RCC 7860 (cell line): ENCODE measurements around the gene VSTM4.

Source experiments
- DNase-seq: peaks from one replicate; pipeline ENCODE4 v3.0.0-alpha.2; 2015; ENCODE audit warnings: low spot score
- FAIRE-seq: peaks from 2 replicates; lab custom pipeline; 2012; peaks lifted over from hg19 to GRCh38; lab: Jason Lieb, UNC

VSTM4 gene

DNA sequence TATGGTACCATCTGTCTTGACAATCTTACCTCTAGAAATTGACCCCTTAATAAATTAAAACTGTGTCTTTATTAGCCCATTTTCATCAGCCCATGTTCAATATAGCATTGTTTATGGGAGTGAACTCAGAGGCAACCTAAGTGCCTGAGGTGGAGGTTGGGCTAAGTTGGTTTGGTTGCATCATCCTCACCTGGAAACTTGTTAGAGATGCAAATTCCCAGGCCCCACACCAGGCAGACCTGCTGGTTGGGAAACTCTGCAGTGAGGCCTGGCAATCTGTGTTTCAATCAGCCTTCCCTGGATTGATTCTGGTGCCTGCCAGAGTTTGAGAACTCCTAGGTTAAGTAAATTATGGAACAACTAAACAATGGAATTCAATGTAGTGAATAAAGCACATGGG is 27.9 kb upstream of the VSTM4 start:
- FAIRE-seq: no peak
- DNase-seq: no peak

DNA sequence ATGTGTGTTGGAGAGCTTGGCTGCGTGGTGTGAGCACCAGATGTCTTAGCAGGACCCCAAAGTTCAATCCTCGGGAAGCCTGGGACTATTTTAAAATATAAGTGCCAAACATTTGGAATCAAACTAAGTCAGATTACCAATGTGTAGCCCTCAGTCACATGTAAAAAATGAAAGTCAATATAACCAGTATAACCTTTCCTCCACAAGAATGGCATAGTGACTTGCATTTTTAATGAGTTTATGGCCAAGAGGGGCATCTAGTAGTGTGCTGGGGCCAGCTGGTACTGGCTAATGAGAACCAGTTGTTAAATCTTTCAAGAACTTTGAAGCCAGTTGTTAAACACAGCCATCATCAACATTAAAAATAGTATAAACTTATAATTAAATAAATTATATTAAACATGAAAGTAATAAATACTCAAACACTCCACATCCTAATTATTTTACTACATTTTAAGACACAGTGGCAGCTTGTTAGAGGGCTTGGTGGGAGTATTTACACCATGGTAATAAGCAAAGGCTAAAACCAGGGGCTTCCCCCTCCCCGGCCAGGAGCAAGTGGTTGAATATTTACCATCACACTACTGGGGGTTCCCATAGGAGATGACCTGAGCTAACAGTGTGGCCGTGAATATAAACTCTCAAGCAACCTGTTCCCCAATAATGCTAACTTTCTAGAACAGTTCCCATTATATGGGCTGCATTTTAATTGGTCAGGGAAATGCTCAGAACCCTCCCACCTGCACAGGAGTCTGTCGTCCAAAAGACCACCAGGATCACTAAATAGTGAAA is 26.4 kb upstream of the VSTM4 start:
- no peak for FAIRE-seq

DNA sequence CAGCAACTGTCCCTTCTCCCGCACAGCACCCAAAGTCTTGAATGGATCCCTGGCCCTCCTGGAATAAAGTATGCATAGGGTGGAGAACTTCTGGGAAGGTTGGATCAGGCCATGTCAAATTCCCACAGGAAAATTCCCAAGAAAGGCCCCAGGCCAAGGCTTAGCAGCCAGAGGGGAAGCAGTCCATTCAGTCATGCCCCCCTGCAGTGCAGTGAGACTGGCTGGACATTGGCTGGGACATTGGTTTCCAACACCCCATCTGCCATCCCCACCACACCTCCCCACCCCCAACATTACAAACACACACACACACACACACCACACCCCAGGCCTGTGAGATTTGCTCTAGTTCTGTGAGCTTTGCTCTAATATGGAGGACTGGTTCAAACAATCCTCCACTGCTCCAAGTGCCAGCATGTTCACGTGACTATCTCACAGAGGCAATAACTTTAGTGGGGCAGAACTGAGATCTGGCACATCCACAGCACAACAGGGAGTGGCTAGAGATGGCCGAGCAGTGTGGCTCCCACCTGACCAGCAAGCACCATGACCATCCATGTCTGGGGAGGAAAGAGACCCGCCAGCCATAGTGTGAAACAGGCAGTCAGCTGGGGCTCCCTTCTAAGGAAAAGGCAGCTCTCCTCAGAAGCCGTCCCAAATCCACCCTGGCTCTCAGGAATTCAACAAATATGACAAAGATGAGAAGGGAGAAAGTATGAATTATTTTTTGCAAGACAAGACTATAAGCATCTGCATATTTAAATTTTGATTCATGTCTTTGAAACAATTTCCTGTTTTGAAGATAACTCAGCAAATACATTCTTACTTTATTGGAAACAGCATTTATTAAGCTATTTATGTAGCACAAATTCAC is 25.2 kb upstream of the VSTM4 start:
- DNase-seq: peak; percentile 48
- FAIRE-seq: no peak

More for the DNA sequence above, 26.4 kb upstream of the VSTM4 start:
- DNase-seq: no peak

DNA sequence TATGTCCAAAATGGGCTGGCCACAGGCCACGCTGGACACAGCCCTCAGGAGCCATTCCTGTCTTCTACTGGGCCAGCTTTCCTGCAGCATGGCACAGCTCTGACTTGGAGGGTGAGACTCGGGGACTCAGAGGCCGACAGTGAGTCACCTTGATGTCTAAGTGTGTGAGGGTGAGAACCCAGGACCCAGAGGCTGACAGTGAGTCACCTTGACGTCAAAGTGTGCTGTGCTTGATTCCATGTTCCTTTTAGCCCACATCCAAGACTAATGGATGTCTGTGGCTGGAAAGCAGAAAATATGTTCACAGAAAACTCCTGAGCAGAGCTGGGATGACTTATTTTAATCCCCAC is 24.5 kb upstream of the VSTM4 start:
- DNase-seq (peak; percentile 97), FAIRE-seq (peak; percentile 97)

DNA sequence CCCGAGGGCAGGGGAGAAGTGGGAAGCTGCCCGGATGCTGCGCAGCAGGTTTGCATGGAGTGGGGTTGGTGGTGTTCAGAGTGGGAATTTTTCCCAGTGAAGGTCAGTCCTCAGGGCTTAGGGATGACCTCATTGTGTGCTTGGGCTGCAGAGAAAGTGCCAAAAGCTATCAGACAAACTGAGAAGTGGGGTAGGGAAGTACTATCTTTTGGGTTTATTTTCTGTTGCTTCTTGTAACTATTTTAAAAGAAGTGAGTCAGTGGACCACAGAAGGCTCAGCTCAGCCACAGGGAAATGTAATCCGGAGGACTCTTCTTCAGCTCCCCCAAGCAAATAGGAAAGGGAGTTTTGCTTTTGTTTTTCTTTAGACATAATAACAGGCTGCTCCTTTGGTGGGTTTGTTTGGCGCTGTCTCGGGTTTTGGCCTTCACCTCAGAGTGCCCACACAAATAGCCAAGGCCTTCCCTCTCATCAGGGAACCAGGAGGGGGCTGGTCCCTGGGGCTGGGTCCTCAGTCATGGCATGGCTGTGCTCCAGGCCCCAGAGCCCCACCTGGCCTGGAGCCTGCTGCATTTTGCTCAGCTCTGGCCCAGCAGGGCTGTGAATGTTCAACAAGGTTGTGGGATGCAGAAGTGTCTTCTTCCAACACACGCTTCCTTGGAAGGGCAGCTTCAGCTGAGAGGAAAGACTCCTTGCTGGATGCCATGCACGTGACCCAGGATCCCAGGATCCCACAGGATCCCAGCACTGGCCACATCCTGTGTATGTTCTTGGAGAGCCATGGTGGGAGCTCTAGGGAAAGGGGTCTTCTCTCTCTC is 23.9 kb upstream of the VSTM4 start:
- FAIRE-seq: peak; percentile 89
- peak; percentile 81 for DNase-seq

DNA sequence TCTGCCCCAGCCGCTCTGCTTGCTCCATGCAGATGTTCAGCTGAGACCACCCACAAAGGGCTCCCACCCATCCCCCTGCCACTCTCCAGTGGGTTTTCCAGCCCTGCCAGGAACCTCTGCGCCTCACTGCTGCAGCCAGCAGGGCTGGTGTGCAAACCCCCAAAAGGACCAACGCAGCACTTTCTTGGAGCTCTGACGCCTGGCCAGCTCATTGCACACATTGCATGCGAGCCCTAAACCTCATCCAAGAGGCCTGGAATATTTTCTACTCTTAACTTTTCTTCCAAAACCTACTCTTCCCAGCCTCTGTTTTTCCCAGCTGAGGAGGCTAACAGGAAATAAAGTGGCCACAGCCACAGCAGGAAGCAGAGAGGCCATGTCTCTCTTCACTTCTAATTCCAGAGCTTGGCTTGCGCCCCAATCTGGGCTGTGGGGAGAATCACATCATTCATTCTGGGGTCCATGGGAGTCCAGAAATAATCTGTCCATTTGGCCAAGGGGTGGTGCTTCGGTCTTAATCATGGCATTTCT is 23.1 kb upstream of the VSTM4 start:
- FAIRE-seq (no peak), DNase-seq (no peak)

DNA sequence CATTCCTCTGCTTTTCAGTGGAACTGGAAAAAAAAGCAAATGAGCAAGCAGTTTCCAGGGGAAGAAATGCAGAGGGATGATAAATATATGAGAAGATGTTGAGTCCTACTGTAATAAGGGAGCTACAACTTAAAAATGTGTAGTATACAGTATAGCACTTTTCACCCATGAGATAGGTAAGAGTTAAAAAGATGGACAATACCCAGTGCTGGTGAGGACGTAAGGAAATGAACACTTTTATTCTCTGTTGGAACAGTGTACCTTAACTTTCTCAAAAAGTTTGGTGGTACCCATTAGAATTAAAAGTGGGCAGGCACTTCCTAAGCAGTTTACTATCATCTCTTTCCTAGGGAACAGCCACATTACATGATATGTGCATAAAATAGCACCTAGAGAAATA is 21.2 kb upstream of the VSTM4 start:
- FAIRE-seq (no peak), DNase-seq (no peak)

DNA sequence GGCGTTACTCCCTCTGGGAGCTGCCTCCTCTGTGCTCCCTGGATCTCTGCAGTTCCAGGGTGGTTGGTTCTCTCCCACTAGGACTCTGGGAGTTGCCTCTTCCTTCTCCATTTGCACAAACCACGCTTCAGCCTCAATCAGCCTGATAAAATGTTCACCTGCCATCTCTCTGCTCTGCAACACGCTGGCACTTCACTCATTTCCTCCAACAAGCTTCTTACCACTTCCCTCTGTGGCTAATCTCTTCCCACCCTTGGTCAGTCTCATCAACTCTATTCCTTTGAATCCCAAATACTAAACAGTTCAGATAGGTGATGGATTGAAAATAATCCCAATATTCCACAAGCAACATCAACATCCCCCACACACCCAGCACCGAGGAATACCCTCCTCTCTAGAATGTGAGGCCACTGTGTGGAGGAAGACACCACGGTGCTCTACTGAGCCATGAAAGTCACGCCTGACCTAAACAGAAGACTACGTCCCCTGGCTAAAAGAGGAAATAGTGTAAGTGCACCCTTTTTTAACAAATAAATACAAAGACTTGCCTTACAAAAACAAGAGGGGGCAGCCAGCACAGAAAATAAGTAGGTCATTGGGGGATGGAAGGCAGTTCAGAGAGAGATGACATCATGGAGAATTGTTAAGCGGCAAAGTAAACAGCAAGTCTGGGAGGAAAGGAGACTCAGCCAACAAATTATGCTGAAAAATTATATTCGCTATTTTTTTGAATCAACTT is 20.4 kb upstream of the VSTM4 start:
- FAIRE-seq (no peak), DNase-seq (no peak)

DNA sequence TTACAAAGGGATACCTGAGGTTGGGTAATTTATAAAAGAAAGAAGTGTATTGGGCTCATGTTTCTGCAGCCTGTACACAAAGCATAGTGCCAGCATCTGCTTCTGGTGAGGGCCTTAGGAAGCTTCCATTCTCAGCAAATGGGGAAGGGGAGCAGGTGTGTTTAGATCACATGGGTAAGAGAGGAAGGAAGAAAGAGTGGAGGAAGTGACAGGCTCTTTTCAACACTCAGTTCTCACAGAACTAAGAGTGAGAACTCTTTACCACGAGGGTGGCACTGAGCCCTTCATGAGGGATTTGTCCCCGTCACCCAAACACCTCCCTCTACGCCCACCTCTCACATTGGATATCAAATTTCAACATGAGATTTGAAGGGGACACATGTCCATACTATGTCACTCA is 19.0 kb upstream of the VSTM4 start:
- FAIRE-seq: no peak
- DNase-seq: no peak

DNA sequence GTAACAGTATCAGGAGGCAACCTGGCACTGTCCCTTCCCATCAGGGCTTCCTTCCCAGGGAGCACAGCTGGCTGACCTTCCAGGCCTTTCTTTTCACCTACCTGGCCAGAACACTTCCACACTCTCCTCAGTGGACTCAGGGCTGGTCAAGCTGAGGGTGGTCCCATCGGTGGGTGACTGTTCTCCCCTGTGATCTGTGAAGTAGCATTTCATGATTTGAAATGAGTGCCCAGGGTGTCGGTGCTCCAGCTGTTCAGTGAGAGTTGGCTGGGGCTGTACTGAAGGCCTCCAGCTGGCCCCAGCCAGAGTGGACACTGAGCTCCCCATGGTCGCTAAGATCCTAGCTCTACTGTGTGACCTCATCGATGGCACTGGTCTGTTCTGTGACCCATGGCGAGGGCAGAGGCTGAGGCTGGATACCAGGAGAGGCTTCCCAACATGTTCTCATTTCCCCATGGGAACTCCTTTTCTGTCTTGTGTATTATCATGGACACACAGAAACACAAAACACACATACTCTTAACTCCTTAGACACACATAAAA is 18.5 kb upstream of the VSTM4 start, which contains the start of gene FAM170B:
Gene FAM170B, minus strand, starts transcription at position 316 of the 543 bp plus-strand sequence. Its CDS starts 103 bp downstream, at position 213.
- FAIRE-seq (no peak), DNase-seq (no peak)

DNA sequence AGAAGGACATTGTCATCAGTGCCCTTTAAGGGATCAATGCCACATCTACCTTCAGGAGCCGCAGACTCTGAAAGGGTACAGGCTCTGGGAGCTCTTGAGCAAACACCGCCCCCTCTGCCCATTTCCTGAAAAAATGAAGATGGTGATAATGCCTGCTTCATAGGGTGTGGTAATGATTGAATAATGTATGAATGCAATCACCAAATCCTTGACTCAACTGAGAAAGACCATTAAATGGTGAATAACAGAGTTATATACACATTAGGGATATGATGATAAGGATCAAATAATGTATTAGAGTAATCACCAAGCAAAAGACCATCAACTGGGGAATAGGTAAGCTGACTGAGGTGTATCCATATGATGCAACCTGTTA is 17.0 kb upstream of the VSTM4 start:
- FAIRE-seq (no peak), DNase-seq (no peak)

DNA sequence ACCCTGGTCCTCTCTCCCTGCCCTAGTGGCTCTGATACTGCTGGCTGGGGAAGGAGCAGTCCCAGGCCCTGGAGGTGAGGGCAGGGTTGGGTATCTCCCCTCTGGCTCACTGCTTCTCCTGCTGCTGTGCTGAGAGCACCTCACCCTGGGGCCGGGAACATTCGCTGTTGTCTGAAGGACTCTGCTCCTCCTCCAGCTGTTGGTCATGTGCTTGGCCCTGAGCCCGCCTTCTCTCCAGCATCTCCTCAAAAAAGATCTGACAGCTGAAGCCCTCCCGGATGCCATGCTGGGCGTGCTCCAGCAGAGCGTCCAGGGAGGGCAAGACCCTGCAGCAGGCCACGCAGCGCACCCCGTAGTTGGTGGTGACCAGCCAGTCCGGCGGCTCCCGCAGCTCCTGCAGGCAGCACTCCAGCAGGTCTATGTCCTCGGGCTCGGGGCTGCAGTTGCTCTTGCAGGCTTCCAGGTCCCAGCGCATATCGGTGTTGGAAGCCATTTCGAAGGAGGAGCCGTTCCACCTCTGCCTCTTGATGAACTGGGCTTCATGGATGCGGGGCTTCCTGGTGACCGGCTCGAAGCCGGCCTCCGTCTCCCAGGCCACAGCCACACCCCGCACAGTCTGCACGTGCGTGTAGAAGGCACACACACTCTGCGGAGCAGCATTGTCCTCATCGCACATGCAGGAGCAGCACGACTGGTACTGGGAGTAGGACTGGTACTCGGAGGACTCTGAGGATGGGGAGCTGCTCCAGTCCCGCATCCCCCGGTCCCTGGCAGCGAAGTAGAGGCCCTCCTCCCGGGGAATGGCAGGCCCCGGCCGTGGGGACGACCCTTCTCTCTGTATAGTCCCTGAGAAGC is 16.4 kb upstream of the VSTM4 start:
- DNase-seq (no peak), FAIRE-seq (no peak)

DNA sequence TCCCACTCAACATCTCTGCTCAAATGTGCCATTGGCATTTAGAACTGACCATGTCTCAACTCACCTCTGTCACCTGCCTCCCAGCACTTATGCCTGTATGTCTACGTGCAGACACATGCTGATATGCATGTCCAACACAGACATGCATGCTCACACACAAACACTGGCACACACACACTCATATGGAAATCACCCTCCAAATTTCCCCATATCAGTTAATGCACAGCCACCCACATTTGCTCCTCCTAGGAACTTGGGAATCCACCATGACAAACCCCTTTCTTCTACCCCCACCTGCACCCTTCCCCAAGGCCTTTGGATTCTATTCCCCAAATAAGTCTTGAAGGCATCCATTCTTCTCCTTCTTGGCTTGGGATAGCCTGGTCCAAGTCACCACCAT is 14.1 kb upstream of the VSTM4 start:
- no peak for FAIRE-seq
- DNase-seq: no peak

DNA sequence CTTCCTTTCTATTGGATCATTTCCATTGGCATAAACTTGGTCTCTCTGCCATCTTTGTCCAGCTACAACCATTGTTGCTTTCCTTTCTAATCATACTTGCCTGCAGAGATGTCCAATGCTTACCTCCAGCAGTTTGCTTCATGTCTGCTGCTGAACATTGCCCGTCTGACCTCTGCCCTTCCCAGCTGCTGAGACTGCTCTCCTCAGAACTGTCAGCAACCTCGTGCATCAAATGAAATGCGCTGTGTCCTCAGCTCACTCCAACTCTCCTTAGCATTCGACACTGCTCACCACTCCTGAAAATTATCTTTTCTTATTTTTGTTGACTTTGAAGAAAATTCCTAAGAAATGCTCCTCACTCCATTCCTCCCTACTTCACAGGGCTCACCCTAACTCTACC is 13.5 kb upstream of the VSTM4 start:
- DNase-seq (no peak), FAIRE-seq (no peak)

DNA sequence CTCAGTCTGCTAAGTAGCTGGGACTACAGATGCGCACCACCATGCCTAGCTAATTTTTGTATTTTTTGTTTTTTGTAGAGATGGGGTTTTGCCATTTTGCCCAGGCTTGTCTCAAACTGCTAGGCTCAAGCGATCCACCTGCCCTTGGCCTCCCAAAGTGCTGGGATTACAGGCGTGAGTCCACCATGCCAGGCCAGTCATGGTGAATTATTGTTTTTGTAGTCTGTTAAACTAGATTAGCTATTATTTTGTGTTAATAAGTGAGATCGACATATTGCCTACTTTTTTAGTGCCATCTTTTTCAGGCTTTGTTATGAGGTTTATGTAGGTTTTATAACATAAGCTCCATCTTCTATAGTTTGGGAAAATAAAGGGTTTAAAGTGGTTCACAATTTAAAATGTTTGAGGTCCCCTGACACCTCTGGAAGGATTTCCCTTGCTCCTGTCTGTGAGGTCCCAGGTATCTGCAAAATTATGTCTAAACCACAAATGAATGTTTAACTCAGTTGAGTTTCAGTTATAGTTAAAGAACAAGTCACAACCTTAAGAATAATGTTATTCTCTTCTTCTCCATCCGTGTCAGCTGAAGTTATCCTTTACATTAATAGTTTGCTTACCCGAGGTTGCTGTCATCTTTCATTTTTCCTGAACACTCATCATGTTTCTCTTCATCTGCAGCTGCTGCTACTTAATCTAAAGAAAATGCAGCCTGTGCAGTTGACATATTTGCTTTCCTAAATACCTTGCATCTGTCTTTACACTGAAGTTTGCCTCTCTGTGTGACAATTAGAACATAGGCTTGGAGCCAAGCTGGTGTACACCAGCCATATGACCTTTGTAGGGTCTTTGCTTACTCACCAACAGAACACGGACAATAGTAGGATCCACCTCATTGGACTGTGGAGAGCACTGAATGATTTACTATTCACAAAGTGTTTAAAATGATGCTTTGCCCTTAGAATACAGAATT is 8.9 kb upstream of the VSTM4 start:
- FAIRE-seq (peak; percentile 88), DNase-seq (peak; percentile 20)

DNA sequence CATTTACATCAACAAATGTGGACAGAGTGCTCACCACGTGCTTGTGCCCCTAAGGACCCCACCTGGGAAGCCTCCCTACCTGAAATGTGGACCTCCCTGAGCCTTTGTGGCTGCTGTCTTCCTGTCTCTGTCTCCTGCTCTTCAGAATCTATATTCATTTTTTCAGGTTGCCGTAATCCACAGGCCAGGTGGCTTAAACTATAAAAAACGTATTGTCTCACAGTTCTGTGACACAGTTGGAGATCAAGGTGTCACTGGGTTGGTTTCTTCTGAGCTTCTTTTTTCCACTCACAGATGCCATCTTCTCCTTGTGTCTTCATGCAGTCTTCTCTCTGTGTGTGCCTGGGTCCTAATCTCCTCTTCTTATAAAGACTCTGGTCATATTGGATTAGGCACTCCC is 5.6 kb upstream of the VSTM4 start:
- DNase-seq (no peak), FAIRE-seq (no peak)

DNA sequence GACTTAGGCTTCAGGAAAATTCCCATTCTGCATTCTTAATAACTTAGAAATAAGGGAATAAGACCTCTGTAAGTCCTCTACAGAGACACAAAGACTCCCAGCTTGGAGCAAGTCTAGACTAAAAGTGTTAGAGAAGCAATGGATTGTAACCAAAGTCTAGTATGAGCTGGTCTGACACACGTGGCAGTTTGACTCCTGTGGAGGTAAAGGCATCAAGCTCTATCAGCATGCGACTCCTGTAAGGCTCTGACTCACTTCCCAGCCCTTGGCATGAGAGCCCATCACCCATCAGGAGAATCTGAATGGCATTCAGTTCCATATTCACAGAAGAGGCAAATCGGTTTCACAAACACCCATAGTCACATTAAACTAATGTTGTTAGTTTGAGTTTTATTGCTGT is 4.4 kb upstream of the VSTM4 start:
- FAIRE-seq (peak; percentile 97), DNase-seq (peak; percentile 91)
